ENCODE data around the gene ZNF618.

The ZNF618 gene

DNA sequence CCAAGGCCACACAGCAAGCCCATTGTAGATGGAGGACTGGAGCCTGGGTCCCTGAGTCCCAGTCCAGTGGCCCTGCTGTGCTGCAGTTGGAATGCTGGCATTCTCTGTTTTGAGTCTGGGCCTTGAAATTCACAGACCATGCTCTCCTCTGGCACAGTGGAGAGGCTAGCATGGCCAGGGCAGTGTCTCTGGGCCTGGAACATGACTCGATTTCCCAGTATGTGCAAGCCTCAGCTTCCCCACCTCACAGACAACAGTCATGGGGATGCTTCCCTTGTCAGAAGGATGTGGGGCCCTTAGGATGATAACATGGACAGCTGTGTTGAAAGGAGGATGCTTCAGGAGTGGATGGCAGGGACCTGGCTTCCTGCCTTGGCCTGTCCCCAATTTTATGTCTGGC lies 110.8 kb downstream of the ZNF618 start:
- TF ChIP-seq, protein P1, sequence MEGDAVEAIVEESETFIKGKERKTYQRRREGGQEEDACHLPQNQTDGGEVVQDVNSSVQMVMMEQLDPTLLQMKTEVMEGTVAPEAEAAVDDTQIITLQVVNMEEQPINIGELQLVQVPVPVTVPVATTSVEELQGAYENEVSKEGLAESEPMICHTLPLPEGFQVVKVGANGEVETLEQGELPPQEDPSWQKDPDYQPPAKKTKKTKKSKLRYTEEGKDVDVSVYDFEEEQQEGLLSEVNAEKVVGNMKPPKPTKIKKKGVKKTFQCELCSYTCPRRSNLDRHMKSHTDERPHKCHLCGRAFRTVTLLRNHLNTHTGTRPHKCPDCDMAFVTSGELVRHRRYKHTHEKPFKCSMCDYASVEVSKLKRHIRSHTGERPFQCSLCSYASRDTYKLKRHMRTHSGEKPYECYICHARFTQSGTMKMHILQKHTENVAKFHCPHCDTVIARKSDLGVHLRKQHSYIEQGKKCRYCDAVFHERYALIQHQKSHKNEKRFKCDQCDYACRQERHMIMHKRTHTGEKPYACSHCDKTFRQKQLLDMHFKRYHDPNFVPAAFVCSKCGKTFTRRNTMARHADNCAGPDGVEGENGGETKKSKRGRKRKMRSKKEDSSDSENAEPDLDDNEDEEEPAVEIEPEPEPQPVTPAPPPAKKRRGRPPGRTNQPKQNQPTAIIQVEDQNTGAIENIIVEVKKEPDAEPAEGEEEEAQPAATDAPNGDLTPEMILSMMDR (IDR thresholded peaks at IDR 0.05; ENCODE audit: low read depth, low read length) = no peak
- no peak for DNase-seq (ENCODE audit: extremely low read depth, low read depth)

DNA sequence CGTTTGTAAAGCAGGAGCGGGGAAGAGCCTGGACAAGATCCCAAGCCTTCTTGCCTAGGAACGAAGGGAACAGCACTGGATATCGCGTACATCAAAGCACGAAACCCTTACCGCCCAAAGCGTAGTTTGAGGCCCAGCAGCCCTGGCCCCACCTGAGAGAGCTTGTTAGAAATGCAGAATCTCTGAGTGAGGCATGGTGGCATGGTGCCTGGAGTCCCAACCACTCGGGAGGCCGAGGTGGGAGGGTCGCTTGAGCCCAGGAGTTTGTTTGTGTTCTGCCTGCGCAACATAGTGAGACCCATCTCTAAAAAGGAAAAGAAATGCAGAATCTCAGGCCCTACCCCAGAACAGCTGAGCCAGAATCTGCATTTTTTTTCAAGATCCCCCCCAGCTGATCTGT lies 111.4 kb downstream of the ZNF618 start:
- no peak for DNase-seq (ENCODE audit: extremely low read depth, low read depth)
- TF ChIP-seq, protein P1 (IDR thresholded peaks at IDR 0.05; ENCODE audit: low read depth, low read length) = no peak

DNA sequence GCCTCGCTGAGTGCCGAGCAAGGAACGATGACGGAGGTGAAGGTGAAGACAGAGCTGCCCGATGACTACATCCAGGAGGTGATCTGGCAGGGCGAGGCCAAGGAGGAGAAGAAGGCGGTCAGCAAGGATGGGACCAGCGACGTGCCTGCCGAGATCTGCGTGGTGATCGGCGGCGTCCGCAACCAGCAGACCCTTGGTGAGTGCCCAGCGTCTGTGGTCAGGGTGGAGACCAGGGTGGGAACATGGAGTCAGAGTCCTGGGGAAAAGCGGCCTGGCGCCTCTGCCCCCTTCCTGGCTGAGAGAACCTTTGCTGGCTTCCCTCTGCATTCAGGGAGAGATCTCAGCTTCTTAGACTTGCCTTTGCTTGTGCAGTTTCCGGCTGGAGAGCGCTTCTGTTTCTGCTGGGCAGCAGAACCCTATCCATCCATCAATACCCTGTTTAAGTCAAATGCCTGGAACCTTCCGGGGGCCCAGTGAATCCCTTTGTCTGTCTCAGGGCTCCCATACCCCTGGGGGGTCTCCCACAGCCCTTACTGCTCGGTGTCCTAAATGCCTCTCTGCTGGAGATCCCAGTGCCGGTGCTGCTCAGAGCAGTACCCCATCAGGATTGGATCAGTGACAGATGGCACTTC lies 112.4 kb downstream of the ZNF618 start:
- DNase-seq (ENCODE audit: extremely low read depth, low read depth) = no peak
- TF ChIP-seq, protein P1 (IDR thresholded peaks at IDR 0.05; ENCODE audit: low read depth, low read length) = no peak

DNA sequence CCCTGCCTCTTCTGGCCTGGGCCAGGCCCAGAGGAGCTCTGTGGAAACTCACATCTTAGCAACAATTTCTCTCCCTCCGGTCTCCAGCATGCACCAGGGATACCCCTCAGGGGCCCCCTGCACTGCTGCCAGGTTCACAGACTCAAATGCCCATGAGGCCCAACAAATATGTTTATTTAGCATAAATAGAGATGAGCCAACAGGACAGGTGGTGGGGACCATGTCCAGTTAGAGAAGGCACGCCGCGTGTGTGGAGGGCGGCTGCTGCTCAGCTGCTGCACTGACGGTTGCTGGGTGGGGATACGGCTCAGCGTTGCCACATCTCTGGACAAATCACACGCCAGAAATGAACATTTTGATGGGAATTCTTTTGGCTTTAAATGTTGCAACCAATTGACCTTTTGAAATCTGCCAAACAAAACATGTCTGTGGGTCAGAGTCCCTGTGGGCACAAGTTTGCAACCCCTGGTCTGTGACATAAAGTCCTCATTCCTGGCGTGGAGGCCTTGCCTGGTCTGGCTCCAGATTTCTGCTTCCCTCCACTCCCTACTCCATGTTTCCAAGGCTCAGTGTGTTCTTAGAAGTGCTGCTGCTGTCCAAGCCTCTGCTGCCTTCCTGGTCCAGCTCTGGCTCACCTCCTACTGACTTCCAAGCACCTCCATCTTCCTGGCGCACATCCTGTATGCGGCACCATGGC lies 113.1 kb downstream of the ZNF618 start:
- peak; percentile 45 for DNase-seq (ENCODE audit: extremely low read depth, low read depth)
- TF ChIP-seq, protein P1 (IDR thresholded peaks at IDR 0.05; ENCODE audit: low read depth, low read length) = no peak

DNA sequence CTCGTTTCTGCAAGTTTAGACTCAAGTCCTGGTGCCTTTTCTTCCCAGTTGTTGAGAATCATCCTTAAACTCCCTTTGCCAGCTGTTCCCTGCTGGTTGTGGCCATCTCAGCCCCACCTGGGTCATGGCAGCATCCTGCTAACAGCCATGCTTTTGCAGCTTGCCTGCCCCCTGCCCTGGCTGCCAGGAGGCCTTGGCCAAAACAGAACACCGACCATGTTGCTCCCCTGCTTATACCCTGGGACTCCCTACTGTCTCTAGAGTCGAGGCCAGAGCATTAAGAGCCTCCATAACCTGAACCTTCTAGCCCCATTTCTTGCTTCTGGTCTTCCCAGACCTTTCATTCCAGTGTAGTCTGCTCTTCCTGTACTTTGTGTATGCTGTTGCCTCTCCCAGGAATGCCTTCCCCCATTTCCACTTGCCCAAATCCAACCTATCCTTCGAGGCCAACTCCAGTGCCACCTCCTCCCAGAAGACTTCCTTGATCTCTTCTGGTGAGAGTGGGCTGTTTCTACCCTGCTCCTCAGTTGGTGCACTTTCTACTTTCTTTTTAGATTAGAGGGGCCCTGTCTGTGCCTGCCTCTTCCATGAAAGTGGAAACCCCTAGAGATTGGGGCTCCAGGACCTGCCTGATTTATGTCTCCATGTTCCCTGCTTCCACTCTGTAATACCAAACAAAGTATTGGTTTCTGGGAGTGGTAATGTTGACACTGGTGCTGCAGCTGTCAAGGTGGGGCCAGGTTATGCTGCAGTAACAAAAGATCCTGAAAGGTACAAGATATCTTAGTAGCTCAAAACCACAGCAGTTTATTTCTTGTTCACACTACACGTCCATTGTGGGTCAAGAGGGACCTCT lies 113.8 kb downstream of the ZNF618 start:
- no peak for DNase-seq (ENCODE audit: extremely low read depth, low read depth)
- TF ChIP-seq, protein P1 (IDR thresholded peaks at IDR 0.05; ENCODE audit: low read depth, low read length) = no peak

DNA sequence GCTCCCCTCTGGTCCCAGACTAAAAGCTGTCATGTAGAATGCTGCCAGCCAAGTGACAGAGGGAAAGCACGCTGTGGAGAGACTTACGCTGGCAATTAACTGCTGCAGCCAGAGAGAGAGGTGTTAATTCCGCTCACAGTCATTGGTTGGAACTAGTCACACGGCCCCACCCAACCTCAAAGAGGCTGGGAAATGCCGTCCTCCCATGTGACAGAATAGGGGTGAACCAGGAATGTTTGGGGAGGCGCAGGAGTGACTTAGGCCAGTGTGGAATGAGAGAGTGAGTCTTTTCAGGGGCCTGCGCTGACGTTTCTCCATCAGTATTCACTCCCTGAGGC lies 114.4 kb downstream of the ZNF618 start:
- DNase-seq (ENCODE audit: extremely low read depth, low read depth) = no peak
- TF ChIP-seq, protein P1 (IDR thresholded peaks at IDR 0.05; ENCODE audit: low read depth, low read length) = no peak

DNA sequence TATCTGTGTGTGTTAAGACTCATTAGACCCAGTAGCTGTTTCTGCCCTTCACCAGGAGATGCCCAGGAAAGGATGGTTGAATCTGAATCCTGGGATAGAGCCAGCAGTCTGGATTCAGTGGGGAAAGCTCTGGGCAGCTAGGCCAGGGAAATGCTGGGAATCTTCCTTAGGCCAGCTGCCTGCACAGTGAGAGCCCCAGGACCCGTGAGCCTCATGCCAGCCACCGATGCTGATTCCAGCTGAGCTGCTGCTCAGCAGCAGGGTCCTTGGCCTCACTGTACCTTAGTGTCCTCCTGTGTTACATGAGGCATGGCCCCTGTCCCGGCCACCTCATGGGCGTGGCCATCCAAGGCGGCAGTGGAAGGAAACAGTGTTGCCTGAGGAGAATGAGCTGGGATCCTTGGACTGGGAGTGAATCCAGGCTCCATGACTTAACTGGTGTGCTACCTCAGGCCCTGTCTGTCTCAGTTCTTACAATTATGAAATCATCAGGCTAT lies 114.9 kb downstream of the ZNF618 start:
- TF ChIP-seq, protein P1 (IDR thresholded peaks at IDR 0.05; ENCODE audit: low read depth, low read length) = no peak
- DNase-seq (ENCODE audit: extremely low read depth, low read depth) = no peak

All from AG09319 (cell line).